NCI-H748 (cell line): ENCODE results near the gene OGFR.
"Not testable (repeated sequence)": the region's sequence is repeated elsewhere in the genome, so short reads cannot be mapped to it uniquely, and the experiment has no call there.

ENCODE experiments used
- DNase-seq: peaks from one replicate; lab custom pipeline; 2025; ENCODE audit not compliant: unreplicated experiment; lab: John Stamatoyannopoulos, UW

OGFR gene

GRCh38 chr20:62836967-62837490 lies 32.4 kb downstream of the OGFR start:
- DNase-seq, result no peak

- no peak for DNase-seq
These were observed 33.1 kb downstream of the OGFR start for GRCh38 chr20:62837790-62838127.

- no peak for DNase-seq
These were observed 33.7 kb downstream of the OGFR start for GRCh38 chr20:62838128-62838891.

GRCh38 chr20:62839261-62839660 lies 34.6 kb downstream of the OGFR start:
- no peak for DNase-seq

GRCh38 chr20:62839816-62840215 lies 35.2 kb downstream of the OGFR start:
- DNase-seq, result no peak

GRCh38 chr20:62840244-62841197 lies 35.9 kb downstream of the OGFR start:
- DNase-seq, result no peak

- DNase-seq, result no peak
These were observed 37.1 kb downstream of the OGFR start for GRCh38 chr20:62841705-62842212.

GRCh38 chr20:62843656-62844055 lies 39.0 kb downstream of the OGFR start:
- no peak for DNase-seq

- no peak for DNase-seq
These were observed 39.5 kb downstream of the OGFR start for GRCh38 chr20:62844182-62844581.

- DNase-seq, result no peak
These were observed 41.0 kb downstream of the OGFR start for GRCh38 chr20:62845416-62846160.

- DNase-seq, result no peak
These were observed 41.7 kb downstream of the OGFR start for GRCh38 chr20:62846166-62846890.

GRCh38 chr20:62848917-62849316 lies 44.3 kb downstream of the OGFR start:
- not testable (repeated sequence) for DNase-seq

- no peak for DNase-seq
These were observed 44.8 kb downstream of the OGFR start for GRCh38 chr20:62849431-62849830.

GRCh38 chr20:62850333-62850974 lies 45.8 kb downstream of the OGFR start:
- no peak for DNase-seq

GRCh38 chr20:62852196-62852595 lies 47.6 kb downstream of the OGFR start:
- no peak for DNase-seq

GRCh38 chr20:62852841-62853240 lies 48.2 kb downstream of the OGFR start:
- no peak for DNase-seq

GRCh38 chr20:62853304-62853703 lies 48.7 kb downstream of the OGFR start:
- not testable (repeated sequence) for DNase-seq

- DNase-seq, result no peak
These were observed 49.5 kb downstream of the OGFR start for GRCh38 chr20:62854121-62854520.

- no peak for DNase-seq
These were observed 50.5 kb downstream of the OGFR start for GRCh38 chr20:62855120-62855519.
